ENCODE measurements around the gene ANKMY2.

DNA sequence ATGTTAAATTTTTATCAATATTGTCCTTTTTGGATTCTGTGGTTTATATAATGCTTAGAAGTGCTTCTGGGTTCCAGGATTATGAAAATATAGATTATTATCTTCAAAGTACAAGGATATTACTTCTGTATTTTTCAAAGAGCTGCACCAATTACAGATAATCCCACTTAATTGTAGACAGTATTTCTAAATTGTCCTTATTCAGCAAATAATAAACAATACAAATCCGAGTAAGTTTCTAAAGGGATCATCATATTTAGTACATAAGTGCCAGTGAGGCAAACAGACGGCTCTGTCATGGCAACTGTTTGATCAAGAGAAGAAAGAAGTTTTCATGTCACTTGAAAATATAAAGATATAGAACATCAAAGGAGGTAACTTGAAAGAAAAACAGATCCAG is 19.2 kb downstream of the ANKMY2 start:
- TF ChIP-seq, protein P1, sequence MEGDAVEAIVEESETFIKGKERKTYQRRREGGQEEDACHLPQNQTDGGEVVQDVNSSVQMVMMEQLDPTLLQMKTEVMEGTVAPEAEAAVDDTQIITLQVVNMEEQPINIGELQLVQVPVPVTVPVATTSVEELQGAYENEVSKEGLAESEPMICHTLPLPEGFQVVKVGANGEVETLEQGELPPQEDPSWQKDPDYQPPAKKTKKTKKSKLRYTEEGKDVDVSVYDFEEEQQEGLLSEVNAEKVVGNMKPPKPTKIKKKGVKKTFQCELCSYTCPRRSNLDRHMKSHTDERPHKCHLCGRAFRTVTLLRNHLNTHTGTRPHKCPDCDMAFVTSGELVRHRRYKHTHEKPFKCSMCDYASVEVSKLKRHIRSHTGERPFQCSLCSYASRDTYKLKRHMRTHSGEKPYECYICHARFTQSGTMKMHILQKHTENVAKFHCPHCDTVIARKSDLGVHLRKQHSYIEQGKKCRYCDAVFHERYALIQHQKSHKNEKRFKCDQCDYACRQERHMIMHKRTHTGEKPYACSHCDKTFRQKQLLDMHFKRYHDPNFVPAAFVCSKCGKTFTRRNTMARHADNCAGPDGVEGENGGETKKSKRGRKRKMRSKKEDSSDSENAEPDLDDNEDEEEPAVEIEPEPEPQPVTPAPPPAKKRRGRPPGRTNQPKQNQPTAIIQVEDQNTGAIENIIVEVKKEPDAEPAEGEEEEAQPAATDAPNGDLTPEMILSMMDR (conservative IDR thresholded peaks at IDR 0.05; ENCODE audit: low read length) = no peak
- no peak for TF ChIP-seq EZH2phosphoT487 (IDR thresholded peaks at IDR 0.05; ENCODE audit: borderline replicate concordance)
